ENCODE data around the gene HS1BP3.

The HS1BP3 gene

GRCh38 chr2:20629581-20630171, 21.2 kb downstream of the HS1BP3 start:
- DNase-seq = no peak

DNA sequence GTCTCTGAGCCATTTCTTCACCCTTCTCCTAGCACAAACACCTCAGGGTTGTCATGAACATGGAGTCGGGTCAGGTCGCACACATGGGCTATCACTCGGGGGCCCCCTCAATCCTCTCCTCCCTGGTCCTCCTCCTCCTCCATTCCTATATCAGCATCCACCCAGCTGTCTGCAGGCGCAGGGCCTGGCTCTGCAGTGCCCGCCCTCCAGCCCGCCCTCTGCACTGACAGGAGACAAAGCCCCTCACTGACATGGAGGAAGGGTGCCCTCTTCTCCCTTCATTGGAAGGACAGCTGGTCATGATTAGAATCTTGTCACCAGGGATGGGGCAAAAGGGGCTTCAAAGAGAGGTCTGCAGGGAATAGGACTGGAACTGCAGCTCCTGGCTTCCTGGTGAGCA, 21.7 kb downstream of the HS1BP3 start:
- no peak for DNase-seq

GRCh38 chr2:20627712-20628380, 23.1 kb downstream of the HS1BP3 start:
- DNase-seq = no peak

- no peak for DNase-seq
Measured at GRCh38 chr2:20626698-20627513, 24.0 kb downstream of the HS1BP3 start.

DNA sequence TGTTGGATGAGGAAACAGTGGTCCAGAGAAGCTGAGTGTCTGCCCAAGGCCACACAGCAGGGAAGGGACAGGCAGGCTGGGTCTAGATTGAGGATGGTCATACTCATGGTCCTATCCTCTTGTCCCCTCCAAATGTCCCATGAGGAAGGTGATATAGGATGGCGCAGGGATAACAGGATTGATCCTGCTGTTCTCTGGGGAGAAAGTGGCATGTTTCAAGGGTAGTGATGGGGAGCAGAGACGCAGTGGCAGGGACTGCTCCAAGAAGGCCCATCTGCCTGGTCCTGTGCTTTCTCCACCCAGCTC, 24.6 kb downstream of the HS1BP3 start:
- DNase-seq = no peak

DNA sequence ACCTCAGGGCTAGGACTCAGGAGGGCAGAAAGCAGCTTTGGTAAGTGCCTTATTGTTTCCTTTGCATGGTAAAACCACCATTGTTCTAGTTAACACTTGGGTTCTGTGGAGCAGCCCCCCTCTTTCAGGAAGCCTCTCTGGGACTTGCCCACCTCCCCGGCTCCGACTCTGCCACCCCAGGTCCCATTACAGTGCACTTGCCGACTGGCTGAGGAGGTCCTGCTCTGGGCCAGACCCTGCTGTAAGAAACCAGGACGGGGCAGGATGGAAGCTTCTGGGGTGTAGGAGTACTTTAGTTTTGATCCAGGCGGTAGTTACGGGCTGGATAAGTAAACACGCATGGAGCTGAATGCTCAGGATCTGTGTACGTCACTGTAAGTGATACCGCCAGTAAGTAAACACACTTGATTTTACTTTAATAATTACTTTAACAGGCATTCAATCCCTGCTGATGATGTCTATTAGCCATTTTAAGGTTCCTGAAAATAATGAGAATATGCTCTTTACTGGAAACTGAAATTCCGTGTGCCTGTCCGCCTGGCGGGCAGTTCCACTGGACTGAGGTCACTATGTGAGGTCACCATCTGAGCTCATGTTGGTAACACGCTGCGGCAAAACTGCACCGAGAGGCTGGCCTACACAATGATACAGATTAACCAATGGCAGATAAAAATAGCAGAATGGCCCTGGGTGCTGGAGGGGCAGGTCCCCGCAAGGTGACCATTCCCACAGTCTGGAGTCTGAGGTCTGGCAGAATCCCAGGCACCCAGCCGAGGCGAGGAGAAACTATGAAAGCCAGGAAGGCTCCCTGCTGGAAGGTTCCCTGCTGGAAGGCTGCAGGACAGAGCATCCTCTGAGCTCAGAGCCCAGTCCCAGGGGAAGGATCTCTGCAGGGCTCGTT, 25.2 kb downstream of the HS1BP3 start:
- no peak for DNase-seq

DNA sequence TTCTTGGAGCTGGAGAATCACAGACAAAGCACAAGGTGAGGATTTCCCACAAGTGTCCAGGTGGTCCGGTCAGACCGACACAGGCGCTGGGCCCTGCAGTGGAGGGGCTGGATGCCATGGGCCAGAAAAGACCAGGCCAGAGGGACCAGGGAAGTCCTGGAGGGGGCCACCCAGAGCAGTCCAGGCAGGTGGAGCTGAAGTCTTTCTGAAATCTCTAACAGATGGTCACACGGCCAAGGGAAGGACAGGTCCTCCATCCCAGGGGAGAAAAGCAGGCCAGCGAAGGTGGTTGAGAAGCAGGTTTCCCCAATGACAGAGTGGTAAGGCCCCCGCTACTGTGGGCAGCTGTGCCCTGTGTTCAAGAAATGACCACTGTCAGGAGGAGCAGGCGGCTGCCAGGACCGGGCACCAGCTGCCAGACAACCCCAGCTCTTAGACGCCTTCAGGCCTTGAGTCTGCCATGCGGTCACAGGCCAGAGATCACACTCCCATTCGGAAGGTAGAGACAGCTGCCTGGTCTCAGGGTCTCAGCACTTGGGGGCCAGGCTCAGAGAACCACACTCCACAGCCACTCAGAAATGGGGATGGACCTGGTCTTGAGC, 25.9 kb downstream of the HS1BP3 start:
- no peak for DNase-seq

- DNase-seq = no peak
Measured at GRCh38 chr2:20624156-20624883, 26.6 kb downstream of the HS1BP3 start.

DNA sequence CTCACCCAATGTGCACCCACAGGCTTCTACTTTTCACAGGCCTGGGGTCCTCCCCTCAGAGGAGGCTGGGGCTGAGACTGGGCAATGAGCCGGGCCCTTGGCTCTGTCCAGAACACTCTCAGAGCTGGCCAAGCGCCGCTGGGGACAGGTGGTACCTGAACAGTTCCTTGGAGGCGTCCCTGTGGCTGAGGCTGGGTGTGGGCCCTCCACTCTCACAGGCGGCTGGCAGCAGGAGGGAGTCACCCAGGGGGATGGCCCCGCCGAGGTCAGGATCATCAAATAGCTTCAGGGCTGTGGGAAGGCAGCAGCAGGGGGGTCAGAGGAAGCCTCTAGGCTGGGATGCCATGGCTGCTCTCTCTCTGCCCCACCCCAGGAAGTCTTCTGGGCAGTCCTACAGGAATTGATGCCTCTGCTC, 27.1 kb downstream of the HS1BP3 start:
- no peak for DNase-seq

DNA sequence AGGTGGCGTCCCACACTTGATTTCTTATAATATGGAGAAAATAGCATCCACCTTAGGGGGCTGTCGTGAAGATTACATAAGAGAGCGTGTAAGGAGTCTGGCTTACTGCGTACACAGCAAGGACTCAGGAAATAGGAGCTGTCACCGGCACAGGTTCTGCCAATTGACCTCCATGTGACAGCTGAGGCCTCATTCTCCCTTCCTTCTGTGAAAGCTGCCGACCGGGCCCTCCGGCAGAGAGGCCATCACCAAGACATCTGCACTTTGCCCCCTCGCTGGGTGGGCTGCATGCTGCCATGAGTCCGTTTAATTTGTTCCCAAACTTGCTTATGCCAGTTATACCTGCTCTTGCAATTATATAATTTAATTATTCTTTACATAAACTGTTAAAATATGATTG, 27.7 kb downstream of the HS1BP3 start:
- DNase-seq = no peak

DNA sequence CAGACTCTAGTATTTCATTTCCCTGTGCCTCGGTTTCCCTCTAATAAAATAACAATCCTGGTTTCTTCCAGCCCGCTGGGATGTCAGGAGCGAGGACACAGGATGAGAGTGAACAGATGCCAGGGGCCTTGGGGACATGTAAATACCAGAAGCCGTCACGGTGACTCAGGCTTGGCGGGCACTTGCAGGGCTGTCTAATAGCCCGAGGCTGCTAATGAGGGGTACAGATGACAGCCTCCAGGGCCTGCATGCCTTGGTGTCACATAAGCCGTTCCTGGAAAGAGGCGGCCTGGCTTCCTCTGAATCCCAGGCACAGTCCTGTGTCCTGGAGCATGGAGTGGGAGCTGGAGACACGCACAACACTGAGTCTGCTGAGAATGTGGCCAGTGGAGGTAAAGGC, 28.2 kb downstream of the HS1BP3 start:
- DNase-seq = peak; percentile 34

DNA sequence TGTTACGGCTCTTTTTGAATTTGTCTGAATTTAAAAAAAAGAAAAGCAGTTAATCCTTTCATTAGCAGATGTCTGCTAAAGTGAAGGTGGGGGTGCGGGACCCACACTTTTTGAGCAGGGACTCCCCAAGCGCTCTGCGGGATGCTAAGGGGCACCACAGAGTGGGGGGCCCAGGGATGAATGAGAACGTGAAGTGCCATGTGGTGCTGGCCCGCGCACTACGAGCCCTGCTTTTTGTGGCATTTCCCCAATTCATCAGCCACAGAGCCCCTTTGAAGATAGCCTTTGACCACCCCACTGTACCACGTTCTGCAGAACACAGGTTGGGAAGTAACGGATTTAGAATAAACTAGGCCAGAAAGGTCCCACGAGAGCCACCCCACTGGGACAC, 28.6 kb downstream of the HS1BP3 start:
- DNase-seq = no peak

GRCh38 chr2:20621366-20622295, 29.3 kb downstream of the HS1BP3 start:
- DNase-seq = no peak

DNA sequence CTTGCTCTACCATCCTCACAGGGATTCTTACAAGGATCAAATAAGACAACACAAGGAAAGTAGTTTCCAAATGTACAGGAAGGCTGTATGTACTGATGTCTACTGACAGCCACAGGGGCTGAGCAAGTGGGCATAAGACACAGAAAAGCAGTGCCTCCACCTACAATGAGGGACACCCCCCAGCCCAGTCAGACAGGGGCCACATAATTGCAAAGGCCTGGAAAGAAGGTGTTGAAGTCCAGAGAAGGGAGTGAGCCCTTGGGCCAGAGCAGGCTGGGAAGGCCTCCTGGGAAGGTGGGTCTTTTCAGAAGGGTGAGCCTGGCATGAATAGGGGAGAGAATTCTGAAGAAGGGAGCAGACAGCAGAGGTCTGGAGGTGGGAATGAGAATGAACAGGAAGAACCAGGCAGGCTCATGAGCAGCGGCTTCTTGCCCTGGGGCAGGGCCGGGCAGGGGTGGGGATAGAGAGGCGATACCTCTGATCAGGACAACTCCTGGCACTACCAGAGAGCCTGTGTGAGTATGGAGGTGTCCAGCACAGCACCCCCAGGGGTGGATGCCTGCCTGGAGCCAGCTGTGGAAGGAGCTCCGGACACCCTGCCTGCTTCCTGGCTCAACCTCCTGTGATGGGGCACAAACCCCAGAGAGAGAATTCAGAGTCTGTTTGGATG, 30.1 kb downstream of the HS1BP3 start:
- DNase-seq = no peak

GRCh38 chr2:20620271-20620681, 30.6 kb downstream of the HS1BP3 start:
- DNase-seq = no peak

DNA sequence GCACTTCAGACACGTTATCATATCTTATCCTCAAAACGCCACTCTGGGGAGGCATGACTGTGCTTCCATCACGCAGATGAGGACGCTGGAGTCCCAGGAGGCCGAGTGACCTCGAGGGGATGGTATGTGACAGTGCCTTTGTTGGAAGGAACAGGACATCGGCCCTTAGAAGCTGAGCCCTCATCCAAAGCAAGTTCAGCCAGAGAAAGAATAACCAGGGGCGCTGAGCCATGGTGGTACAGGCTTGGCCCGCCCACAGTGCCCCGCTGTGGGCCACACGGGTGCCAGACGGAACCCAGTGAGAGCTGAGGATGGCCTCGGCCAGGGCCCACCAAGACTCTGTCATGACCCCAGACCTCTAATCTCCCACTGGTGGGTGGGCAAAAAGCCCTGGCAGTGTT, 31.3 kb downstream of the HS1BP3 start:
- peak; percentile 88 for DNase-seq

DNA sequence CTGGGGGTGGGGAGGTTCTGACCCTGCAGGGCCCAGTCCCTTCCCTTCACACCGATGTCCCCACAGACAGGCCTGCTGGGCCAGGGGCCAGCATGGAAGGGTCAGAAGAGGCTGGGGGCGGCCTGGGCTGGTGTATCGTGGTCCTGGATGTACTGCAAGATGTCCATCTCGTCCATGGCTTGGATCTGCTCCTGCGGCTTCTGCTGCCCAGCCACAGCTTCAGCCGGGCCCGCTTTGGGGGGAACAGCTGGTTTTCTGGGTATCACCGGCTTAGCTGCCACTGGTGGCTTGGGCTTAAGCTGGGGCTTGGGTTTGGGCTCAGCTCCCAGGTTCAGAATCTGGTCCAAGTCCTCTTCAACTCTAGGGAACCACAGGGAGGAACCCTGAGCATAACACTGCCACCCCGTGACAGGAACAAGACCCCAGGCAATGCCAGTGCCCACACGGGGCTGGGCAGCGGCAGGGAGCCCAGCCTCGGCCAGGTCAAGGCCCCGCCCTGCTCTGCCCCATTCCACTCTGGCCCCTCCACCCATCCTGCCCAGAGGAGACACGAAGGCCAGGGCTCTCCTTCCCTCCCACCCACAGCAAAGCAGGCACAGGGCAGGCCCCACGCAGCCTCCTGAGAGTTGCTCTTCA, 31.9 kb downstream of the HS1BP3 start:
- no peak for DNase-seq

DNA sequence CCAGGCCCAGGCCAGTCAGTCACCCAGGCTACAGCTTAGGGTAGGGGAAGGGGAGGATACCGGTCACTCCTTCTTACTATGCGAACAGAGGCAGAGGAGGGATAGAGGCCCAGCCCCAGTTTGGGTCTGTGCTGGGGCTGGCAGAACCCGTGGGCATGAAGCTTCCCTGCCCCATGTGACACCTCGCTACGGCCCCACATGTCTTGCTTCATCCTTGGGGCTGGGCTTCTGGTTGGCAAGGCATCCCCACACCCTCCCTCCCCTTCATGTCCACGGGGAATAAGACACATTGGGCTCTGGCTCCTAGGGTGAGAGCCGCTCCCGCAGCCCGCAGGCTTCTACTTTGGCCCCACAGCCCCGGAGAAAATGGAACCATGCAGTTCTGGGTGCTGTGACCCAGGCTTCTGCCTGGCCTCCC, 32.4 kb downstream of the HS1BP3 start:
- DNase-seq = no peak

- peak; percentile 98 for DNase-seq
Measured at GRCh38 chr2:20617892-20618467, 32.9 kb downstream of the HS1BP3 start.
